Central memory CD8-positive, alpha-beta T cell (primary cell): Measurements from ENCODE around the gene RAX.

Source experiments
- ATAC-seq: fragments of 150-1000 bp; cut with Tn5 transposase; replicated peaks from 2 replicates; pipeline ENCODE4 v1.10.0; 2022; ENCODE audit warnings: mild to moderate bottlenecking, moderate FRiP score, moderate number of reproducible peaks; ENCODE audit not compliant: poor library complexity, severe bottlenecking; ENCODE audit errors: extremely low read depth
- DNase-seq, 2 donors: peaks; one replicate each; pipeline ENCODE4 v3.0.0; 2021; ENCODE audit warnings: low spot score in 2 of 2
- H3K27ac Mint-ChIP-seq: one replicate; pipeline ENCODE4 v1.8.0; 2022; ENCODE audit warnings: low read depth, mild to moderate bottlenecking, moderate library complexity, mixed read lengths
- H3K27me3 Mint-ChIP-seq: one replicate; pipeline ENCODE4 v1.8.0; 2022; ENCODE audit warnings: mixed read lengths
- H3K36me3 Mint-ChIP-seq: one replicate; pipeline ENCODE4 v1.8.0; 2022; ENCODE audit warnings: mild to moderate bottlenecking, moderate library complexity, mixed read lengths; ENCODE audit not compliant: insufficient read depth
- H3K4me1 Mint-ChIP-seq: one replicate; pipeline ENCODE4 v1.8.0; 2022; ENCODE audit warnings: mixed read lengths
- H3K4me3 Mint-ChIP-seq: one replicate; pipeline ENCODE4 v1.8.0; 2022; ENCODE audit warnings: mild to moderate bottlenecking, moderate library complexity, mixed read lengths
- H3K9me3 Mint-ChIP-seq: one replicate; pipeline ENCODE4 v1.8.0; 2022; ENCODE audit warnings: mixed read lengths

The RAX gene

GRCh38 chr18:59272891-59273758, at the start of gene RAX:
TSS of gene RAX (minus strand) at chr18:59273454. CDS start at chr18:59273206, 248 bp downstream.
- Mint-ChIP-seq H3K4me3 (peak within 1 kb of the TSS; percentile 45), H3K4me1 (peaks cover 18% of the 10 kb centered on the region), H3K27ac (no peak within 1 kb of the TSS), H3K27me3 (peaks cover 92% of the 10 kb centered on the region), H3K36me3 (peaks cover 2% of the 10 kb centered on the region), H3K9me3 (no peaks in the 10 kb centered on the region)
- DNase-seq, result no peak
- no peak for ATAC-seq

GRCh38 chr18:59318460-59319050, 45.3 kb upstream of the RAX start, which contains the start of gene CPLX4:
TSS of gene CPLX4 (minus strand) at chr18:59318649. CDS start at chr18:59318462, 187 bp downstream.
- no peak within 1 kb of the TSS for H3K27ac Mint-ChIP-seq
- no peak for ATAC-seq
- DNase-seq, result no peak
- no peaks in the 10 kb centered on the region for H3K36me3 Mint-ChIP-seq
- H3K27me3 Mint-ChIP-seq, result peaks cover 39% of the 10 kb centered on the region
- H3K9me3 Mint-ChIP-seq, result no peaks in the 10 kb centered on the region
- no peaks in the 10 kb centered on the region for H3K4me1 Mint-ChIP-seq
- no peak within 1 kb of the TSS for H3K4me3 Mint-ChIP-seq

GRCh38 chr18:59311631-59312030, 38.4 kb upstream of the RAX start:
- Mint-ChIP-seq H3K9me3 (no peaks in the 10 kb centered on the region), H3K4me3 (no peak overlapping the region), H3K27ac (no peak overlapping the region), H3K4me1 (no peaks in the 10 kb centered on the region), H3K36me3 (no peaks in the 10 kb centered on the region), H3K27me3 (peaks cover 80% of the 10 kb centered on the region)
- DNase-seq, result no peak
- no peak for ATAC-seq

- Mint-ChIP-seq H3K27me3 (peaks cover 84% of the 10 kb centered on the region), H3K4me3 (peak overlapping the region; percentile 42), H3K27ac (no peak overlapping the region), H3K9me3 (no peaks in the 10 kb centered on the region), H3K36me3 (no peaks in the 10 kb centered on the region), H3K4me1 (no peaks in the 10 kb centered on the region)
- ATAC-seq (no peak), DNase-seq (no peak)
These were observed 35.6 kb upstream of the RAX start for GRCh38 chr18:59308938-59309260.

GRCh38 chr18:59308248-59308937, 35.1 kb upstream of the RAX start:
- Mint-ChIP-seq H3K4me3 (peak overlapping the region; percentile 42), H3K9me3 (no peaks in the 10 kb centered on the region), H3K4me1 (no peaks in the 10 kb centered on the region), H3K27ac (no peak overlapping the region), H3K36me3 (no peaks in the 10 kb centered on the region), H3K27me3 (peaks cover 80% of the 10 kb centered on the region)
- DNase-seq (peak; percentile 33 to 46), ATAC-seq (peak; percentile 58)

- DNase-seq, result no peak
- Mint-ChIP-seq H3K27ac (no peak overlapping the region), H3K9me3 (no peaks in the 10 kb centered on the region), H3K4me1 (no peaks in the 10 kb centered on the region), H3K27me3 (peaks cover 67% of the 10 kb centered on the region), H3K36me3 (no peaks in the 10 kb centered on the region), H3K4me3 (no peak overlapping the region)
- ATAC-seq, result no peak
These were observed 33.4 kb upstream of the RAX start for GRCh38 chr18:59306640-59307039.

GRCh38 chr18:59305295-59305694, 32.0 kb upstream of the RAX start:
- H3K27me3 Mint-ChIP-seq, result peaks cover 53% of the 10 kb centered on the region
- no peaks in the 10 kb centered on the region for H3K36me3 Mint-ChIP-seq
- no peak for DNase-seq
- H3K9me3 Mint-ChIP-seq, result no peaks in the 10 kb centered on the region
- ATAC-seq, result no peak
- no peaks in the 10 kb centered on the region for H3K4me1 Mint-ChIP-seq
- H3K27ac Mint-ChIP-seq, result no peak overlapping the region
- H3K4me3 Mint-ChIP-seq, result no peak overlapping the region

- DNase-seq (no peak), ATAC-seq (no peak)
- no peak overlapping the region for H3K27ac Mint-ChIP-seq
- H3K4me3 Mint-ChIP-seq, result no peak overlapping the region
- no peaks in the 10 kb centered on the region for H3K4me1 Mint-ChIP-seq
- H3K27me3 Mint-ChIP-seq, result peaks cover 50% of the 10 kb centered on the region
- H3K9me3 Mint-ChIP-seq, result no peaks in the 10 kb centered on the region
- H3K36me3 Mint-ChIP-seq, result no peaks in the 10 kb centered on the region
These were observed 30.5 kb upstream of the RAX start for GRCh38 chr18:59303656-59304195.

GRCh38 chr18:59303006-59303405, 29.8 kb upstream of the RAX start:
- H3K27ac Mint-ChIP-seq, result no peak overlapping the region
- H3K36me3 Mint-ChIP-seq, result no peaks in the 10 kb centered on the region
- no peaks in the 10 kb centered on the region for H3K9me3 Mint-ChIP-seq
- DNase-seq, result no peak
- no peaks in the 10 kb centered on the region for H3K4me1 Mint-ChIP-seq
- ATAC-seq, result no peak
- H3K27me3 Mint-ChIP-seq, result peaks cover 51% of the 10 kb centered on the region
- H3K4me3 Mint-ChIP-seq, result no peak overlapping the region

- ATAC-seq (no peak), DNase-seq (no peak)
- Mint-ChIP-seq H3K27ac (no peak overlapping the region), H3K27me3 (peaks cover 44% of the 10 kb centered on the region), H3K4me1 (no peaks in the 10 kb centered on the region), H3K36me3 (no peaks in the 10 kb centered on the region), H3K4me3 (no peak overlapping the region), H3K9me3 (no peaks in the 10 kb centered on the region)
These were observed 28.7 kb upstream of the RAX start for GRCh38 chr18:59301929-59302328.

- ATAC-seq, result no peak
- no peak for DNase-seq
- no peaks in the 10 kb centered on the region for H3K4me1 Mint-ChIP-seq
- no peaks in the 10 kb centered on the region for H3K9me3 Mint-ChIP-seq
- no peaks in the 10 kb centered on the region for H3K36me3 Mint-ChIP-seq
- peaks cover 33% of the 10 kb centered on the region for H3K27me3 Mint-ChIP-seq
- no peak overlapping the region for H3K4me3 Mint-ChIP-seq
- no peak overlapping the region for H3K27ac Mint-ChIP-seq
These were observed 27.5 kb upstream of the RAX start for GRCh38 chr18:59300676-59301285.

- DNase-seq, result no peak
- peaks cover 33% of the 10 kb centered on the region for H3K27me3 Mint-ChIP-seq
- no peak overlapping the region for H3K27ac Mint-ChIP-seq
- no peak overlapping the region for H3K4me3 Mint-ChIP-seq
- H3K36me3 Mint-ChIP-seq, result no peaks in the 10 kb centered on the region
- H3K9me3 Mint-ChIP-seq, result no peaks in the 10 kb centered on the region
- no peaks in the 10 kb centered on the region for H3K4me1 Mint-ChIP-seq
- no peak for ATAC-seq
These were observed 25.6 kb upstream of the RAX start for GRCh38 chr18:59298871-59299270.
